Right forelimb (tissue), 1 donor: Measurements from ENCODE around the gene SORBS2.
"Not testable (repeated sequence)": the region's sequence is repeated elsewhere in the genome, so short reads cannot be mapped to it uniquely, and the experiment has no call there.

ENCODE experiments used
- DNase-seq: peaks from one replicate; pipeline ENCODE4 v3.0.0-alpha.2; 2018

Gene SORBS2

GRCh38 chr4:185734214-185734613 is 77.8 kb downstream of the SORBS2 start:
- no peak for DNase-seq

GRCh38 chr4:185730849-185731608 is 81.0 kb downstream of the SORBS2 start:
- no peak for DNase-seq

GRCh38 chr4:185730387-185730786 is 81.6 kb downstream of the SORBS2 start:
- DNase-seq = no peak

GRCh38 chr4:185729391-185729804 is 82.6 kb downstream of the SORBS2 start:
- no peak for DNase-seq

GRCh38 chr4:185728893-185729292 is 83.1 kb downstream of the SORBS2 start:
- DNase-seq = no peak

GRCh38 chr4:185726931-185727330 is 85.1 kb downstream of the SORBS2 start:
- DNase-seq = no peak

- DNase-seq = no peak
Measured at GRCh38 chr4:185723631-185724260, 88.2 kb downstream of the SORBS2 start.

- no peak for DNase-seq
Measured at GRCh38 chr4:185722029-185722316, 90.0 kb downstream of the SORBS2 start.

GRCh38 chr4:185721190-185722028 is 90.6 kb downstream of the SORBS2 start:
- DNase-seq = no peak

GRCh38 chr4:185719500-185719858 is 92.5 kb downstream of the SORBS2 start:
- no peak for DNase-seq

GRCh38 chr4:185718578-185719499 is 93.2 kb downstream of the SORBS2 start:
- DNase-seq = no peak

- DNase-seq = no peak
Measured at GRCh38 chr4:185717377-185717741, 94.6 kb downstream of the SORBS2 start.

- no peak for DNase-seq
Measured at GRCh38 chr4:185716577-185717376, 95.2 kb downstream of the SORBS2 start.

GRCh38 chr4:185716141-185716551 is 95.8 kb downstream of the SORBS2 start:
- DNase-seq = no peak

GRCh38 chr4:185714524-185714923 is 97.5 kb downstream of the SORBS2 start:
- not testable (repeated sequence) for DNase-seq

- no peak for DNase-seq
Measured at GRCh38 chr4:185713731-185714130, 98.3 kb downstream of the SORBS2 start.

- DNase-seq = no peak
Measured at GRCh38 chr4:185713272-185713671, 98.7 kb downstream of the SORBS2 start.

GRCh38 chr4:185712350-185713024 is 99.5 kb downstream of the SORBS2 start:
- DNase-seq = no peak

GRCh38 chr4:185711726-185712125 is 100.3 kb downstream of the SORBS2 start:
- DNase-seq = no peak

GRCh38 chr4:185710487-185710995 is 101.5 kb downstream of the SORBS2 start:
- no peak for DNase-seq
